Mesendoderm (in vitro differentiated cells): ENCODE results near the gene SEMG2.

Source experiments
- DNase-seq: peaks from one replicate; pipeline ENCODE4 v3.0.0; 2013
- H2AK5ac ChIP-seq: 2 replicates; pipeline ENCODE4 v1.6.1; 2013; ENCODE audit warnings: low read length, inconsistent platforms
- H2BK120ac ChIP-seq: 2 replicates; pipeline ENCODE4 v1.6.1; 2013; ENCODE audit warnings: low read depth, mild to moderate bottlenecking, low read length, moderate library complexity, mixed read lengths
- H2BK15ac ChIP-seq: replicated peaks from 2 replicates; pipeline ENCODE4 v1.6.1; 2013; ENCODE audit warnings: low read depth, mild to moderate bottlenecking, moderate library complexity
- H2BK5ac ChIP-seq: 2 replicates; pipeline ENCODE4 v1.6.1; 2013; ENCODE audit warnings: low read length, inconsistent platforms
- H3K18ac ChIP-seq: 2 replicates; pipeline ENCODE4 v1.6.1; 2013; ENCODE audit warnings: mild to moderate bottlenecking, low read length, mixed read lengths
- H3K23ac ChIP-seq: one replicate; pipeline ENCODE4 v1.6.1; 2013; ENCODE audit warnings: low read length
- H3K27ac ChIP-seq: 2 replicates; pipeline ENCODE4 v1.5.1; 2013; ENCODE audit warnings: low read depth, mild to moderate bottlenecking, inconsistent platforms, low read length, moderate library complexity
- H3K27me3 ChIP-seq: 2 replicates; pipeline ENCODE4 v1.6.1; 2013; ENCODE audit warnings: low read length, control low read depth, mild to moderate bottlenecking, inconsistent platforms; ENCODE audit not compliant: insufficient read depth, poor library complexity
- H3K36me3 ChIP-seq: 2 replicates; pipeline ENCODE4 v1.6.1; 2013; ENCODE audit warnings: low read length, inconsistent platforms; ENCODE audit not compliant: control insufficient read depth, insufficient read depth
- H3K4ac ChIP-seq: one replicate; pipeline ENCODE4 v1.6.1; 2013; ENCODE audit warnings: low read depth, mild to moderate bottlenecking, low read length, moderate library complexity
- H3K4me1 ChIP-seq: 2 replicates; pipeline ENCODE4 v1.6.1; 2013; ENCODE audit warnings: low read depth, low read length, inconsistent platforms; ENCODE audit not compliant: control insufficient read depth
- H3K4me2 ChIP-seq: 2 replicates; pipeline ENCODE4 v1.6.1; 2013; ENCODE audit warnings: low read length
- H3K4me3 ChIP-seq: 2 replicates; pipeline ENCODE4 v1.5.1; 2013; ENCODE audit warnings: mild to moderate bottlenecking, low read length
- H3K56ac ChIP-seq: one replicate; pipeline ENCODE4 v1.6.1; 2013; ENCODE audit warnings: low read length
- H3K79me1 ChIP-seq: 2 replicates; pipeline ENCODE4 v1.6.1; 2013; ENCODE audit warnings: low read length, inconsistent platforms
- H3K79me2 ChIP-seq: 2 replicates; pipeline ENCODE4 v1.6.1; 2013; ENCODE audit warnings: mild to moderate bottlenecking, low read length; ENCODE audit not compliant: control insufficient read depth, insufficient read depth
- H3K9ac ChIP-seq: 2 replicates; pipeline ENCODE4 v1.6.1; 2013; ENCODE audit warnings: low read length, inconsistent platforms
- H4K5ac ChIP-seq: one replicate; pipeline ENCODE4 v1.6.1; 2013; ENCODE audit warnings: low read length
- H4K8ac ChIP-seq: one replicate; pipeline ENCODE4 v1.6.1; 2013; ENCODE audit warnings: low read depth, mild to moderate bottlenecking, control low read depth, low read length, moderate library complexity
- WGBS: extraction: QIAGEN DNeasy Blood & Tissue Kit; methylation state at CpG from one replicate; pipeline ENCODE4 v1.1.7; 2013; ENCODE audit warnings: low lambda C conversion rate, missing lambda C conversion rate; ENCODE audit not compliant: insufficient coverage; ENCODE audit errors: extremely low coverage; 5-methylcytosine and 5-hydroxymethylcytosine counted together

Gene SEMG2

DNA sequence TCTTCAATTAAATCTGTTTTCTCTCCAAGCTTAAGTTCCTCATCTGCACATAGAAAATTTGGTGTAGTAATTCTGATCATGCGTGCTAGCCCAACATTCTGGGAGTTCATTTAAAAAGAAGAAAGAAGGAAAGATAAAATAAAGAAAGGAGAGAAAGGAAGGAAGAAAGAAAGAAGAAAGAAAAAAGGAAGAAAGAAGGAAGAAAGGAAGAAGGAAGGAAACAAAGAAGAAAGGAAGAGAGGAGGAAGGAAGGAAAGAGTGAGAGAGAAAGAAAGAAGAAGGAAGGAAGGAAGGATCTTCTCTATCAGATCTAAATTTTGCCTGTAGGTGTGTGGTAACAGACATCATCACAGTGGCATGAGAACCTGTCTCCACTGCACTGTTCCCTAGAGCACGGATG lies 17.0 kb downstream of the SEMG2 start:
- no peak overlapping the region for H2BK120ac ChIP-seq
- no peak overlapping the region for H3K4me3 ChIP-seq
- H3K4me1 ChIP-seq, result no peaks in the 10 kb centered on the region
- no peak overlapping the region for H4K5ac ChIP-seq
- H3K27ac ChIP-seq, result no peak overlapping the region
- no peak overlapping the region for H3K4ac ChIP-seq
- no CpG with 5 or more reads among the region's 2 CpGs for WGBS
- H3K18ac ChIP-seq, result no peak overlapping the region
- no peak for DNase-seq
- no peak overlapping the region for H3K56ac ChIP-seq
- H3K23ac ChIP-seq, result no peak overlapping the region
- no peak overlapping the region for H3K4me2 ChIP-seq
- no peaks in the 10 kb centered on the region for H3K27me3 ChIP-seq
- no peak overlapping the region for H3K9ac ChIP-seq
- no peak overlapping the region for H2AK5ac ChIP-seq
- no peak overlapping the region for H2BK15ac ChIP-seq
- no peaks in the 10 kb centered on the region for H3K36me3 ChIP-seq
- H4K8ac ChIP-seq, result no peak overlapping the region
- no peaks in the 10 kb centered on the region for H3K79me2 ChIP-seq
- no peak overlapping the region for H2BK5ac ChIP-seq
- no peaks in the 10 kb centered on the region for H3K79me1 ChIP-seq

GRCh38 chr20:45246109-45246508 lies 24.9 kb downstream of the SEMG2 start:
- Histone ChIP-seq H3K79me2 (no peaks in the 10 kb centered on the region), H3K36me3 (no peaks in the 10 kb centered on the region), H2AK5ac (no peak overlapping the region), H3K56ac (no peak overlapping the region), H3K4me1 (no peaks in the 10 kb centered on the region), H2BK120ac (no peak overlapping the region), H3K4ac (peak overlapping the region; percentile 52), H2BK5ac (no peak overlapping the region), H3K9ac (no peak overlapping the region), H3K18ac (no peak overlapping the region), H4K8ac (no peak overlapping the region), H4K5ac (no peak overlapping the region), H3K79me1 (no peaks in the 10 kb centered on the region), H2BK15ac (no peak overlapping the region), H3K23ac (no peak overlapping the region), H3K27ac (no peak overlapping the region), H3K4me3 (no peak overlapping the region), H3K27me3 (no peaks in the 10 kb centered on the region), H3K4me2 (no peak overlapping the region)
- no peak for DNase-seq
- WGBS, result no CpG with 5 or more reads among the region's 6 CpGs

DNA sequence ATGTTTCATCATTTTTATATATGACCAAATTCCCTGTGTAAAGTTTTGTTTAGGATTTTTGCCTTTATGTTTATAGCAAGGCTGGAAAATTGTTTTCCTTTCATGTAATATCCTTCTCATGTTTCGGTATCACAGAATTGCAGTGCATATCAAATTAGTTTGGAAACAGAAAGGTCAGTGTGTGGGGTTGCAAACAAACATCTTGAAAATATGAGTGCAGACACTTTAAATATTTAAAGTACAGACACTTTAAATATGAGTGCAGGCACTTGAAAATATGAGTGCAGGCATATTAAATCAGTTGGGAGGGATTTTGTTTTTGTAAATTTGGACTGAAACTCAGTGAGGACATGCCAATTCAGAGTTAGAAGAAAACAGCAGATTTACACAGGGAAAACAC lies 26.7 kb downstream of the SEMG2 start:
- Histone ChIP-seq H3K36me3 (no peaks in the 10 kb centered on the region), H3K56ac (no peak overlapping the region), H3K18ac (no peak overlapping the region), H2BK120ac (no peak overlapping the region), H3K27me3 (no peaks in the 10 kb centered on the region), H2BK15ac (no peak overlapping the region), H3K27ac (no peak overlapping the region), H4K5ac (no peak overlapping the region), H3K9ac (no peak overlapping the region), H3K4me1 (no peaks in the 10 kb centered on the region), H3K79me1 (no peaks in the 10 kb centered on the region), H3K79me2 (no peaks in the 10 kb centered on the region), H3K4ac (no peak overlapping the region), H4K8ac (no peak overlapping the region), H3K4me3 (no peak overlapping the region), H3K23ac (no peak overlapping the region), H2AK5ac (no peak overlapping the region), H2BK5ac (no peak overlapping the region), H3K4me2 (no peak overlapping the region)
- no CpG with 5 or more reads among the region's 1 CpG for WGBS
- no peak for DNase-seq

- no peaks in the 10 kb centered on the region for H3K27me3 ChIP-seq
- H2AK5ac ChIP-seq, result no peak overlapping the region
- no peak for DNase-seq
- no peak overlapping the region for H3K4me3 ChIP-seq
- H3K18ac ChIP-seq, result no peak overlapping the region
- no peak overlapping the region for H2BK5ac ChIP-seq
- H2BK120ac ChIP-seq, result no peak overlapping the region
- no peaks in the 10 kb centered on the region for H3K4me1 ChIP-seq
- H3K36me3 ChIP-seq, result no peaks in the 10 kb centered on the region
- no peak overlapping the region for H3K23ac ChIP-seq
- no peak overlapping the region for H4K5ac ChIP-seq
- H3K79me2 ChIP-seq, result no peaks in the 10 kb centered on the region
- H3K27ac ChIP-seq, result no peak overlapping the region
- no peak overlapping the region for H4K8ac ChIP-seq
- H3K4me2 ChIP-seq, result no peak overlapping the region
- H2BK15ac ChIP-seq, result no peak overlapping the region
- H3K79me1 ChIP-seq, result no peaks in the 10 kb centered on the region
- H3K9ac ChIP-seq, result no peak overlapping the region
- no peak overlapping the region for H3K4ac ChIP-seq
- H3K56ac ChIP-seq, result no peak overlapping the region
These were observed 27.4 kb downstream of the SEMG2 start for GRCh38 chr20:45248609-45249008.

GRCh38 chr20:45251884-45252560 lies 30.8 kb downstream of the SEMG2 start:
- no peak overlapping the region for H2BK15ac ChIP-seq
- no CpG with 5 or more reads among the region's 5 CpGs for WGBS
- peaks cover 7% of the 10 kb centered on the region for H3K4me1 ChIP-seq
- H3K4me3 ChIP-seq, result no peak overlapping the region
- no peak overlapping the region for H3K23ac ChIP-seq
- H3K9ac ChIP-seq, result no peak overlapping the region
- no peak overlapping the region for H3K27ac ChIP-seq
- H4K5ac ChIP-seq, result no peak overlapping the region
- no peak overlapping the region for H2AK5ac ChIP-seq
- no peak overlapping the region for H3K4me2 ChIP-seq
- H3K36me3 ChIP-seq, result no peaks in the 10 kb centered on the region
- H3K27me3 ChIP-seq, result no peaks in the 10 kb centered on the region
- H2BK120ac ChIP-seq, result no peak overlapping the region
- no peak overlapping the region for H2BK5ac ChIP-seq
- peak; percentile 78 for DNase-seq
- no peaks in the 10 kb centered on the region for H3K79me2 ChIP-seq
- H3K79me1 ChIP-seq, result no peaks in the 10 kb centered on the region
- no peak overlapping the region for H3K4ac ChIP-seq
- no peak overlapping the region for H3K18ac ChIP-seq
- no peak overlapping the region for H4K8ac ChIP-seq
- no peak overlapping the region for H3K56ac ChIP-seq

GRCh38 chr20:45253261-45253660 lies 32.1 kb downstream of the SEMG2 start:
- H4K8ac ChIP-seq, result no peak overlapping the region
- no peak for DNase-seq
- H3K4ac ChIP-seq, result no peak overlapping the region
- H3K9ac ChIP-seq, result no peak overlapping the region
- H2BK120ac ChIP-seq, result no peak overlapping the region
- H2BK5ac ChIP-seq, result no peak overlapping the region
- no peak overlapping the region for H3K4me3 ChIP-seq
- H3K36me3 ChIP-seq, result no peaks in the 10 kb centered on the region
- H3K56ac ChIP-seq, result peak overlapping the region; percentile 47
- H4K5ac ChIP-seq, result no peak overlapping the region
- no peak overlapping the region for H3K18ac ChIP-seq
- H2AK5ac ChIP-seq, result no peak overlapping the region
- no peak overlapping the region for H3K27ac ChIP-seq
- no peak overlapping the region for H2BK15ac ChIP-seq
- no peaks in the 10 kb centered on the region for H3K79me2 ChIP-seq
- H3K27me3 ChIP-seq, result no peaks in the 10 kb centered on the region
- H3K23ac ChIP-seq, result no peak overlapping the region
- H3K79me1 ChIP-seq, result no peaks in the 10 kb centered on the region
- peaks cover 7% of the 10 kb centered on the region for H3K4me1 ChIP-seq
- WGBS, result no CpG with 5 or more reads among the region's 4 CpGs
- H3K4me2 ChIP-seq, result no peak overlapping the region
